HG03139 (cell line): ENCODE results near the gene OTUD1.

ENCODE experiments used
- ATAC-seq: cut with Tn5 transposase; IDR thresholded peaks from one replicate; pipeline ENCODE4 v1.9.1; 2021; ENCODE audit not compliant: unreplicated experiment

Gene OTUD1

DNA sequence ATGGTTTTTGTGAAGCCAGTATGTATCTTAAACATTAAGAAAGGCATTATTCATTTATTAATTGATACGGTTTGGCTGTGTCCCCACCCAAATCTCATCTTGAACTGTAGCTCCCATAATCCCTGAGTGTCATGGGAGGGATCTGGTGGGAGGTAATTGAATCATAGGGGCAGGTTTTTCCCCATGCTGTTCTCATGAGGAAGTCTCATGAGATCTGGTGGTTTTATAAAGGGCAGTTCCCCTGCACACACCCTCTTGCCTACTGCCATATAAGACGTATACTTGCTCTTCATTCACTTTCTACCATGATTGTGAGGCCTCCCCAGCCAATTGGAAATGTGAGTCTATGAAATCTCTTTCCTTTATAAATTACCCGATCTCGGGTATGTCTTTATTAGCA, 28.1 kb downstream of the OTUD1 start:
- no peak for ATAC-seq

DNA sequence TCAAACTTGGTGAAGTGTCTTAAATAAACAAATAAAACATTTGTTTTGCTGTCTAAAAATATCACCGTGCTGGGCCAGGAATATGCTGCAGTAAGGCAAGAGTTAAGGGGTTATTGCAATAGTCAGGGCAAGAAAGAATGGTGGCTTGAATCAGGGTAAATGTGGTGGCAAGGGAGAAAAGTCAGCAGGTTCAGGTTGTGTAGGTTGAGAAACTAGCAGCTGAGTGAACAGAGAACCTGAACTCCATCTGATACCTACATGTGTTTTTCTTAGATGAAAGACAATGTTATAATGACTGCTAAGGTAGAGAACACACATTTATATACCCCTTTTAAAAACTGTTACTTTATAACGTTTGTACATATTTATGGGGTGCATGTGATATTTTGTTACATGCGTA, 28.7 kb downstream of the OTUD1 start:
- no peak for ATAC-seq

DNA sequence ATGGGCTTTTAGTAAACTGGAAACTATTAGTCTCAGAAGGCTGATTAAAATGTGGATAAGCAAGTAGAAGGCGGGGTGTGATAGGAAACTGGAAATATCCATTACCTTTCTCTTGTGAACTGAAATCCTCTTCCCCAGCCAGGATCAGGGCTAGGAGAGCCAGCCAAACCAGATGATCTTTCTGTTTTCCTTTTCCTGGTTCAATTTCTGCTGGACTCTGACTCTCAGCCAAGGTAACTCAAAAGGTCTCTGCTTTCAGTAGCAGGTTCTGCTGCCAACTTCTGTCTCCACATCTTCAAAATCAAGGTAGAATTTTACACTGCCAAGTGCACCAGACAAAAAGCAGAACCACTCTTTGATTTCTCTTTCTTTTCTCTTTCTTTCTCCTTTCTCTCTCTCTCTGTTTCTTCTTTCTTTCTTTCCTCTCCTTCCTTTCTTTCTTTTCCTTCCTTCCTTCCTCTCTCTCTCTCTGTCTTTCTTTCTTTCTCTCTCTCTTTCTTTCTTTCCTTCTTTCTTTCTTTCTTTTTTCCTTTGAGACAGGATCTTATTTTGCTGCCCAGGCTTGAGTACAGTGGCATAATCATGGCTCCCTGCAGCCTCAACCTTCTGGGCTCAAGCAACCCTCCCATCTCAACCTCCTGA, 30.8 kb downstream of the OTUD1 start:
- ATAC-seq = no peak

DNA sequence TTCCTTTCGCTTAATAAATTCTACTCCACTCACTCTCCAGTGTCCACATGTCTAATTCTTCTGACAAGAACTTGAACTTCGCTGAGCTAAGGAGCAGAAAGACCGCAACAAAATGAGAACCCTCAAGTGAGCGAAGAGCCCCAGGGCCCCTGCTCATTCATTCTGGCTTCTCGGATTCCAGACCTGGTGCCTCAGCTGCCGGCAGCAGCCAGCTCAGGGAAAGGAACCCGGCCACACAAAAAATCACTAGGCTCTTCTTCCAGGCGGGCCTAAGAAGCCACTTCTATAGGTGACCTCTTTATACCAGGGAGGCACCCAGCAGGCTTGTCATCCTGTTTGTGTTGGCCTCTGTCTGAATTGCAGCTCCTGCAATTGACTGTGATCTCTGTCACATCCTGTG, 33.3 kb downstream of the OTUD1 start:
- ATAC-seq = no peak

DNA sequence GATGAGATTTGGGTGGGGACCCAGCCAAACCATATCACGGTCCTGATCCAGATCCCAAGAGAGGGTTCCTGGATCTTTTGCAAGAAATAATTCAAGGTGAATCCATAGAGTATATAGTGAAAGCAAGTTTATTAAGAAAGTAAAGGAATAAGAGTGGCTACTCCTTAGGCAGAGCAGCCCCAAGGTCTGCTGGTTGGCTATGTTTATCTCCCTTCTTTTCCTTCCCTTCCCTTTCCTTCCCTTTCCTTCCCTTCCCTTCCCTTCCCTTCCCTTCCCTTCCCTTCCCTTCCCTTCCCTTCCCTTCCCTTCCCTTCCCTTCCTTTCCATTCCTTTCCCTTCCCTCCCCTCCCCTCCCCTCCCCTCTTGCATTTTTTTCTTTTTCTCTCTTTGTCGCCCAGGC, 35.2 kb downstream of the OTUD1 start:
- no peak for ATAC-seq

DNA sequence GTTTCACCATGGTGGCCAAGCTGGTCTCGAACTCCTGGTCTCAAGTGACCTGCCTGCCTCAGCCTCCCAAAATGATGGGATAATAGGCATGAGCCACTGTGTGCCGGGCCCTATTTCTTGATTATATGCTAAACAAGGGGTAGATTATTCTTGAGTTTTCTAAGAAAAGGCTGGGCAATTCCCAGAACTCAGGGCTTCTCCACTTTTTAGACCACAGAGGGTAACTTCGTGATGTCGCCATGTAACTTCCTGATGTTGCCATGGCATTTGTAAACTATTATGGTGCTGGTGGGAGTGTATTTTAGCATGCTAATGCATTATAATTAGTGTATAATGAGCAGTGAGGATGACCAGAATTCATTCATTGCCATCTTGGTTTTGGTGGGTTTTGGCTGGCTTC, 35.8 kb downstream of the OTUD1 start:
- no peak for ATAC-seq

DNA sequence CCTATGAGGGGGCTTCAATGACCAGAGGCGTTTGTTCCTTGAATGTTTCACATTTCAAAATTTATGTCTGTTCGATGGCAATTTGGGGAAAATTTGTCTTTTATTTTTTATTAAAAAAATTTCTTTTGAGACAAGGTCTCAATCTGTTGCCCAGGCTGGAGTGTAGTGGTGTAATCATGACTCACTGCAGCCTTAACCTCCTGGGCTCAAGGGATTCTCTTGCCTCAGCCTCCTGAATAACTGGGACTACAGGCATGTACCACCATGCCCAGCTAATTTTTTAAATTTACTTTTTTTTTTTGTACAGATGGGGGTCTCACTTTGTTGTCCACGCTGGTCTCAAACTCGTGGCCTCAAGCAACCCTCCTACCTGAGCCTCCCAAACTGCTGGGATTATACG, 39.7 kb downstream of the OTUD1 start:
- ATAC-seq = no peak

DNA sequence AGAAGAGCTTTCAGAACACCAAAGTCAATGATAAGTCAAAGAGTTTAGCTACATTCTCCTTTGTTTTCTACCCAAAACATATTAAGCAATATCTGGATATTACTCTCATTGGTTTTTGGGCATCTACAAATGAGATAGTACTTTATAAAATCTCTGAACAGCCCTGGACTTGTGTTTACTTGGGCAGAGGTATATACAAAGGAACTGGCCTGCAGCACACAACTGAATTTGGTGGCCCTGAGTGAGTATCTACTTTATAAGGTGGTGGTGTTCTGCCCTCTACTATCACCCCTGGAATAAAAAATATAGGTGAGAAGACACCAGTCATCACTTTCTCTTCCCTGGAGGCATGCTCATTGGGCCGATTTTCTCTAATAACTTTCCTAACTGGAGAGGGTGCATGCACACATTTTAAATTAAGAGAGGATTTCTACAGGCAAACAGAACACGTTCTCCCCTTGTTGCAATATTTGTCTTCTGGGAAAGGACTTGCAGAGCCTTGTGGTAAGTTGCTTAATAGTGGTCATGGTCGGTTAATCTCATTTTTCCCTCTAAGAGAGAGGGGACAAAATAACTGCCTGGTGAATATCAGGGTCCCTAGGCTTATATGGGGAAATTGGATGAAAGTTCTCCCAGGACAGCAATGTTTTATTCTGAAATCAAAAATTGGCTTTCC, 41.1 kb downstream of the OTUD1 start:
- no peak for ATAC-seq

DNA sequence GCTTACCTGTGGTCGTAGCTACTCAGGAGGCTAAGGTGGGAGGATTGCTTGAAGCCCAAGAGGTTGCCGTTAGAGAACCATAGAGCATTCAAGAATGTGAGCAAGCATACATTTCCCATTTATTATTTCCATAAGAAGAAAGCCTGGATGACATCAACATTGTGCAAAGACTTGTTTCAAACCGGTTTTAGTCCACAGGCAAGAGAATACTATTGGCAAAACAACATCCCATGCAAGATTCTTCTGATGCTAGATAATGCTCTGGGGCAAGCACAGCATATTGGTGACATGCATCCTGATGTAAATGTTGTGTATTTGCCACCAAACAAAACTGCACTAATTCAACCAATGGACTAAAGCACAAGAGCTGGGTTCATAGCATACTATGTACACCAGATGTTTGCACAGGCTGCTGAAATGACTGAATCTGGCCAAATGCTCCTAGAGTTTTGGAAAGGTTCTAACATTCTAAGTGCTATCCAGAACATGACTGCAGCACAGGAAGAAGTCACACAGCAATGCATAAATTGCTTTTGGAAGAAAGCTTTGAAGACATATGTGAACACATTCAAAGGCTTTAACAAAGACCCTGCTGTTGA, 42.6 kb downstream of the OTUD1 start:
- ATAC-seq = no peak

DNA sequence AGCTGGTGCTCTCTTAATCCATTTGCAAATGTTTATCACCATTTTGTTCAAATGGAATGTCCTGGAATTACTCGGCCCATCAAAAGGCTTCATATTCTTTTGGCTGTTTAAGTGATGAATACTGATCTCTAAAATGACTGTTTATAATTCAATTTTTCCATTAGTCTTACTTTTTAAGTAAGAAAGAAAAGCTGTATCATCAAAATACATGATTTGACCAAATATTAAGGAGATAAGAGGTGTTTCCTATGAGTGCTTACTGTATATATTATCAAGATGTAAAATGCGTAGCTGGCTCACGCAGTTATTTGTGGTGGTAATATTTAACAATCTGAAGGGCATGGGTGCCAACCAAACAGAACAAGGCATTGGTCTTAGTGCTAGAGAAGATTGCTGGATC, 51.2 kb downstream of the OTUD1 start:
- ATAC-seq = no peak
